GM13976 (cell line): ENCODE data around the gene FAM20C.

Source experiments
- DNase-seq: peaks from one replicate; pipeline ENCODE4 v3.0.0; 2012; ENCODE audit warnings: low spot score
- in situ Hi-C: fragments of 300-500 bp; cut with MboI; formaldehyde crosslinking; loops from one replicate; pipeline ENCODE4 v1.12.0; 2022; ENCODE audit warnings: low sequenced_read_pairs, mixed read lengths, inconsistent platforms; ENCODE audit not compliant: unreplicated experiment
- TF ChIP-seq, protein P1 (sequence below): IDR thresholded peaks from 2 replicates; pipeline ENCODE4 v1.5.1; 2012; ENCODE audit warnings: borderline replicate concordance, mild to moderate bottlenecking; ENCODE audit not compliant: insufficient read depth; ENCODE audit errors: extremely low read depth, missing control alignments, control extremely low read depth

FAM20C gene

GRCh38 chr7:229184-229964 is 37.0 kb downstream of the FAM20C start:
- DNase-seq, result no peak
- in situ Hi-C loops, result no loop called here
- TF ChIP-seq, protein P1, sequence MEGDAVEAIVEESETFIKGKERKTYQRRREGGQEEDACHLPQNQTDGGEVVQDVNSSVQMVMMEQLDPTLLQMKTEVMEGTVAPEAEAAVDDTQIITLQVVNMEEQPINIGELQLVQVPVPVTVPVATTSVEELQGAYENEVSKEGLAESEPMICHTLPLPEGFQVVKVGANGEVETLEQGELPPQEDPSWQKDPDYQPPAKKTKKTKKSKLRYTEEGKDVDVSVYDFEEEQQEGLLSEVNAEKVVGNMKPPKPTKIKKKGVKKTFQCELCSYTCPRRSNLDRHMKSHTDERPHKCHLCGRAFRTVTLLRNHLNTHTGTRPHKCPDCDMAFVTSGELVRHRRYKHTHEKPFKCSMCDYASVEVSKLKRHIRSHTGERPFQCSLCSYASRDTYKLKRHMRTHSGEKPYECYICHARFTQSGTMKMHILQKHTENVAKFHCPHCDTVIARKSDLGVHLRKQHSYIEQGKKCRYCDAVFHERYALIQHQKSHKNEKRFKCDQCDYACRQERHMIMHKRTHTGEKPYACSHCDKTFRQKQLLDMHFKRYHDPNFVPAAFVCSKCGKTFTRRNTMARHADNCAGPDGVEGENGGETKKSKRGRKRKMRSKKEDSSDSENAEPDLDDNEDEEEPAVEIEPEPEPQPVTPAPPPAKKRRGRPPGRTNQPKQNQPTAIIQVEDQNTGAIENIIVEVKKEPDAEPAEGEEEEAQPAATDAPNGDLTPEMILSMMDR, result no peak

GRCh38 chr7:230274-230673 is 37.9 kb downstream of the FAM20C start:
- in situ Hi-C loops, result no loop called here
- no peak for DNase-seq
- TF ChIP-seq, protein P1, result no peak

DNA sequence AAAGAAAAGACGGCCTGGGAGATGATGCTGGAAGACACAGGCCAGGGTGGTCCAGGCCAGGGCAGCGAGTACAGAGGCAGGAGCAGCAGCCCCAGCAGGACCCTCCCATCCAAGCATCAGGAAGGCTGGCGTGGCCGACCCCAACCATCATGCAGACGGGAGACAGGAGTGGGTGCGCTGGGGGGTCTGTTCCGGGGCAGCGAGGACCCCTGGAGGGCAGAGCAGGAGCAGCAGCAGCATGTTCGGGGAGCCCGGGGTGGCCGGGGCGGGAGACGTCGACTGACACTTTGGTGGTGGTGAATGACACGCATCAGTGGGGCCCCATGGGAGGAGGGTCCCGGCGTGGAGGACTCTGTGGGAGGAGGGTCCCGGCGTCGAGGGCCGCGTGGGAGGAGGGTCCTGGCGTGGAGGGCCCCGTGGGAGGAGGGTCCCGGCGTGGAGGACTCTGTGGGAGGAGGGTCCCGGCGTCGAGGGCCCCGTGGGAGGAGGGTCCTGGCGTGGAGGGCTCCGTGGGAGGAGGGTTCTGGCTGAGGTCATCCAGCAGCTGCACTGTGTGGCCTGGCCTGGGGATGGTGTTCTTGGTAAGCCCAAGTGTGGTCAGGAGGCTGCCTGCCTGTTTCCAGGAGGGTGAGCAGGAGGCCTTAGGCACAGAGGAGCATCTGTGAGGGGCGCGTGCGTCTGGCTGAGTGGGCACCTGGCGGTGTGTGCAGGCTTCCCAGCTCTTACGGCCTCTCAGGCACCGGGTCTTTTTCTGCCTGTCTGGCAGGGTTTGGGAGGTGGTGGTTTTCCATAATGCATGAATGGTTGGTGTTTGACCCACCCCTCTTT is 38.9 kb downstream of the FAM20C start:
- in situ Hi-C loops, result no loop called here
- DNase-seq, result no peak
- TF ChIP-seq, protein P1, result no peak

DNA sequence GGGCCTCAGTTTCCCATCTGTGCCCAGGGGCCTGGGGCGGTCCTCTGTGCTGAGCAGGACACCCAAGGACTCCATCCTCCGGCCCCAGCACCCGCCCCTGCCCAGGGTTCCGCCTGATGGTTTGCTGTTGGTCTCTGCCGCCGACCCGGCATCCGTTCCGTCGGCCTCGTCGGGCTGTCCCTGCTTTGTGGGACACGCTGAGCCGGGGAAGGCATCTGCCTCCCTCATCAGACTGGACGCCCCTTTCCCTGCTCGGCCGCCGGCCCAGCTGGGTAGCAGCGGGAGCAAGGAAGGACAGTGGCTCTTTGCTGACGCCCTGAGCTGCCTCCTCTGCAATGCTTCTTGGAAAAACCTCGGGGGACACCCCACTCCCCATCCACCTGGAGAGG is 39.5 kb downstream of the FAM20C start:
- in situ Hi-C loops, result no loop called here
- DNase-seq, result no peak
- TF ChIP-seq, protein P1, result no peak

GRCh38 chr7:232410-233248 is 40.3 kb downstream of the FAM20C start:
- DNase-seq, result no peak
- in situ Hi-C loops, result no loop called here
- TF ChIP-seq, protein P1, result no peak
